Ovary (tissue), 9 donors: Measurements from ENCODE around the gene OPCML. TPM values are rescaled to one million over a fixed set of nuclear protein-coding genes. Genes with fewer than 3 reads are reported as not detected.

Experiments
- DNase-seq, 5 donors: peaks; one replicate each; pipeline ENCODE4 v3.0.0-alpha.2; 2019 to 2020
- H3K27ac ChIP-seq, 2 donors: fragments of 200-600 bp; one replicate each; pipeline versions ENCODE4 v1.5.1 to v1.8.0; 2019 to 2022
- H3K27me3 ChIP-seq: fragments of 200-600 bp; one replicate; pipeline ENCODE4 v1.8.0; 2022
- H3K36me3 ChIP-seq: fragments of 200-600 bp; sonication (generic); one replicate; pipeline ENCODE4 v1.5.1; 2019
- H3K4me1 ChIP-seq: one replicate; pipeline ENCODE4 v1.8.1; 2013; ENCODE audit warnings: mild to moderate bottlenecking, moderate library complexity; ENCODE audit not compliant: insufficient read depth
- H3K4me3 ChIP-seq: fragments of 200-600 bp; sonication (generic); one replicate; pipeline ENCODE4 v1.5.1; 2017
- H3K9me3 ChIP-seq, 2 donors: fragments of 200-600 bp in 1 of 2; sonication (generic) in 1 of 2; one replicate each; pipeline versions ENCODE4 v1.5.1 to v1.8.1; 2013 to 2019; ENCODE audit warnings: mild to moderate bottlenecking in 1 of 2, moderate library complexity in 1 of 2
- EP300 ChIP-seq: sonication (generic); formaldehyde crosslinking; IDR thresholded peaks from one replicate; pipeline ENCODE4 v1.6.1; 2017; ENCODE audit warnings: antibody characterized with exemption
- POLR2A ChIP-seq: fragments of 450-650 bp; IDR thresholded peaks from one replicate; pipeline ENCODE4 v1.6.1; 2017; ENCODE audit warnings: antibody characterized with exemption, mild to moderate bottlenecking, moderate library complexity
- WGBS, 3 donors: extraction: QIAGEN DNeasy Blood & Tissue Kit in 1 of 3; methylation state at CpG; one replicate each; pipeline versions ENCODE4 v1.1.5 to v1.1.7; 2013 to 2017; 5-methylcytosine and 5-hydroxymethylcytosine counted together
- intact Hi-C, 4 donors: fragments of 100-400 bp; cut with DNase I; formaldehyde crosslinking; loops; one replicate each; pipeline versions ENCODE4 v1.11.0 to v1.15.1; 2022 to 2023
- polyA plus RNA-seq, 2 donors: library from polyadenylated mRNA; stranded (reverse); fragments of 200-250 nt in 1 of 2; fragments of 350-450 nt in 1 of 2; fragmentation: Illumina TruSeq in 1 of 2; extraction: RNeasy Lipid Tissue Mini Kit (QIAGEN cat#74804) in 1 of 2; gene quantifications; one replicate each; pipeline ENCODE4 v1.2.3, GENCODE V29; 2013 to 2014
- total RNA-seq, 7 donors: library from RNA; depleted of rRNA in 2 of 7; stranded (reverse); fragments of >200 nt in 2 of 7; fragmentation: NEBNext Ultra II Directional in 3 of 7; extraction: Animal tissue kit (Norgen Biotek cat#: 25700) in 3 of 7; gene quantifications; one replicate each; pipeline versions ENCODE4 v1.1.0 to v1.2.4, GENCODE V29; 2016 to 2023
- TF ChIP-seq, protein P1 (sequence below), 3 donors: fragments of 450-650 bp in 2 of 3; fragments of 200-600 bp in 1 of 3; IDR thresholded peaks; one replicate each; pipeline versions ENCODE4 v1.5.1 to v1.8.0; 2016 to 2022; ENCODE audit warnings: antibody characterized with exemption in 3 of 3, mild to moderate bottlenecking in 1 of 3
- donor health status: DM: no; HTN: no; CAD: no; lungs with moderate emphysema.
- donor health status: DM: no; HTN: no; CAD: no.
- donor health status: Bipolar disorder and iron deficiency.
- donor health status: DM: yes; HTN: yes; CAD: no.
- donor health status: DM: no; HTN: no; CAD: no.
- donor health status: DM: yes; HTN: yes; CAD: no.

OPCML gene
- total and polyA plus RNA-seq, 9 donors, result under 0.01 to 2.8 (median 0.32) TPM; not detected in 2

GRCh38 chr11:133338588-133338987, 193.7 kb downstream of the OPCML start:
- TF ChIP-seq POLR2A, result no peak
- no peak for TF ChIP-seq EP300
- TF ChIP-seq, protein P1, sequence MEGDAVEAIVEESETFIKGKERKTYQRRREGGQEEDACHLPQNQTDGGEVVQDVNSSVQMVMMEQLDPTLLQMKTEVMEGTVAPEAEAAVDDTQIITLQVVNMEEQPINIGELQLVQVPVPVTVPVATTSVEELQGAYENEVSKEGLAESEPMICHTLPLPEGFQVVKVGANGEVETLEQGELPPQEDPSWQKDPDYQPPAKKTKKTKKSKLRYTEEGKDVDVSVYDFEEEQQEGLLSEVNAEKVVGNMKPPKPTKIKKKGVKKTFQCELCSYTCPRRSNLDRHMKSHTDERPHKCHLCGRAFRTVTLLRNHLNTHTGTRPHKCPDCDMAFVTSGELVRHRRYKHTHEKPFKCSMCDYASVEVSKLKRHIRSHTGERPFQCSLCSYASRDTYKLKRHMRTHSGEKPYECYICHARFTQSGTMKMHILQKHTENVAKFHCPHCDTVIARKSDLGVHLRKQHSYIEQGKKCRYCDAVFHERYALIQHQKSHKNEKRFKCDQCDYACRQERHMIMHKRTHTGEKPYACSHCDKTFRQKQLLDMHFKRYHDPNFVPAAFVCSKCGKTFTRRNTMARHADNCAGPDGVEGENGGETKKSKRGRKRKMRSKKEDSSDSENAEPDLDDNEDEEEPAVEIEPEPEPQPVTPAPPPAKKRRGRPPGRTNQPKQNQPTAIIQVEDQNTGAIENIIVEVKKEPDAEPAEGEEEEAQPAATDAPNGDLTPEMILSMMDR (IDR thresholded peaks at IDR 0.05), result no peak
- Histone ChIP-seq H3K4me3 (no peak overlapping the region), H3K9me3 (no peaks in the 10 kb centered on the region), H3K36me3 (no peaks in the 10 kb centered on the region), H3K4me1 (no peaks in the 10 kb centered on the region), H3K27ac (no peak overlapping the region), H3K27me3 (no peaks in the 10 kb centered on the region)
- intact Hi-C loops, result no loop called here
- WGBS, 3 donors, result 36 to 58% (median 51%) methylated on average over 2 of the region's 2 CpGs
- DNase-seq, result no peak

- Histone ChIP-seq H3K4me3 (no peak overlapping the region), H3K27ac (no peak overlapping the region), H3K36me3 (no peaks in the 10 kb centered on the region), H3K9me3 (no peaks in the 10 kb centered on the region), H3K4me1 (no peaks in the 10 kb centered on the region), H3K27me3 (no peaks in the 10 kb centered on the region)
- WGBS, 3 donors, result 63 to 73% (median 72%) methylated on average over 7 of the region's 7 CpGs
- DNase-seq, result no peak
- no peak for TF ChIP-seq POLR2A
- TF ChIP-seq, protein P1 (IDR thresholded peaks at IDR 0.05), result no peak
- no peak for TF ChIP-seq EP300
- intact Hi-C loops, result no loop called here
Measured at GRCh38 chr11:133337951-133338418, 194.3 kb downstream of the OPCML start.

DNA sequence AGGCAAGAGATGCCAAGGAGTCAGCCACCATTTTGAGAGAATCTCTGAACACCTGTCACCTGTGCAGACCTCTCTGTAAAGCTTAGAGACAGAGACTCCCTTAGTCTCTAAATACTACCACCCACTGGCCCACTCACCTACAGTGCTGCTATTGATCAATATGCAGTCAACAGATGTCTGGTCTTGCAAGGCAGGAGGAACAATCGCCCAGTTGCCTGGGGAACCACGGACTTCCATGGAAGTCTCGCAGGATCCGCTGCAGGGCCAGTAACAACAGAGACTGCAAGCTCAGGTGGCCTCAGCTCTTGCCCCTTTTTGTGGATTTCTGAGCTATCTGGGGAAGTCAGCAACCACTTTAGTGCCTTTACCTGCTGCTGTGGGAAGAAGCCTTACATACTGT, 195.1 kb downstream of the OPCML start:
- no peaks in the 10 kb centered on the region for H3K36me3 ChIP-seq
- no peak for DNase-seq
- no peak overlapping the region for H3K27ac ChIP-seq
- TF ChIP-seq, protein P1 (IDR thresholded peaks at IDR 0.05), result no peak
- WGBS, 3 donors, result 82 to 92% (median 86%) methylated on average over 4 of the region's 4 CpGs
- H3K4me3 ChIP-seq, result no peak overlapping the region
- H3K9me3 ChIP-seq, result no peaks in the 10 kb centered on the region
- H3K4me1 ChIP-seq, result no peaks in the 10 kb centered on the region
- intact Hi-C loops, result no loop called here
- no peaks in the 10 kb centered on the region for H3K27me3 ChIP-seq

- Histone ChIP-seq H3K9me3 (no peaks in the 10 kb centered on the region), H3K27me3 (no peaks in the 10 kb centered on the region), H3K4me3 (no peak overlapping the region), H3K4me1 (no peaks in the 10 kb centered on the region), H3K27ac (no peak overlapping the region), H3K36me3 (no peaks in the 10 kb centered on the region)
- TF ChIP-seq EP300 (no peak), POLR2A (no peak)
- TF ChIP-seq, protein P1 (IDR thresholded peaks at IDR 0.05), result no peak
- no peak for DNase-seq
- intact Hi-C loops, result no loop called here
- WGBS, 3 donors, result 71 to 84% (median 79%) methylated on average over 3 of the region's 3 CpGs
Measured at GRCh38 chr11:133331031-133331430, 201.3 kb downstream of the OPCML start.

GRCh38 chr11:133326849-133327248, 205.5 kb downstream of the OPCML start:
- no peak overlapping the region for H3K4me3 ChIP-seq

More at GRCh38 chr11:133326849-133327248, 205.5 kb downstream of the OPCML start:
- Histone ChIP-seq H3K4me1 (no peaks in the 10 kb centered on the region), H3K36me3 (no peaks in the 10 kb centered on the region), H3K27ac (no peak overlapping the region), H3K9me3 (no peaks in the 10 kb centered on the region), H3K27me3 (no peaks in the 10 kb centered on the region)
- DNase-seq, result no peak
- intact Hi-C loops, result no loop called here
- TF ChIP-seq EP300, result no peak
- TF ChIP-seq, protein P1 (IDR thresholded peaks at IDR 0.05), result no peak
- WGBS, 3 donors, result 81 to 85% (median 82%) methylated on average over 7 of the region's 7 CpGs
